ACHN (cell line): ENCODE data around the gene ARHGEF26.

ENCODE experiments used
- DNase-seq: peaks from one replicate; pipeline ENCODE4 v3.0.0-alpha.2; 2015
- in situ Hi-C: cut with HindIII; loops from 2 replicates; pipeline ENCODE4 v1.10.0; 2017; ENCODE audit warnings: low sequenced_read_pairs, low pct_ligation_motif_present, low pct_unique_long_range_greater_than_20kb

The ARHGEF26 gene

DNA sequence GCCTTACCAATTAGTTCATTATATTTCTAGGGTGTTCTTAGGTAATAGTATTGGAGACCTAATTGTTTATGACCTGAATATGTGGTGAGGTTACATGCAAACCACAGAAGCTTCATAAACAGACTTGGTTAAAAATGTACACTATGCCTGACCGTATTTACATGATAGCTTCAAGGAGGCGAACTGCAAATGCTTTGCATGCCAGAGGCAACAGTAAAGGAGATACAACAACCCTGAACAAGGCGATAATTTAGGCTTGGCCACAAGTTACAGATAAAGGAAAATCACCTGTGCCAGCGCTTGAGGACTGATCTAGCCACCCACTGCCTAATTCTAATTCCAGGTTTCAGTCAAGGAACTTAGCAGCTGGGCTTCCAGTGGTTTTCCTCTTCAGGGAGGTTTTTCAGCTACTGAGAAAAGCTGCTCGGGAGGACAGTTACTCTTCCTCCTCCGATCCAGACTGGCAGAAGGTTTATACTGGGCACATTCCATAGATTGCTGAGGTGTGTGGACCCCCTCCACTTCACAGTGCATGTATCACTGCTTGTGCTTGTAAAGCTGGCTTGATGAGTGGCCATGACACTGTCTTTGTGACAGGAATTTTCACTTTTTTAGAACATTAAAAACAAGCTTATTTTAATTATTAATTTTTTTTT, 107.5 kb downstream of the ARHGEF26 start:
- in situ Hi-C loops, result no loop called here
- no peak for DNase-seq

DNA sequence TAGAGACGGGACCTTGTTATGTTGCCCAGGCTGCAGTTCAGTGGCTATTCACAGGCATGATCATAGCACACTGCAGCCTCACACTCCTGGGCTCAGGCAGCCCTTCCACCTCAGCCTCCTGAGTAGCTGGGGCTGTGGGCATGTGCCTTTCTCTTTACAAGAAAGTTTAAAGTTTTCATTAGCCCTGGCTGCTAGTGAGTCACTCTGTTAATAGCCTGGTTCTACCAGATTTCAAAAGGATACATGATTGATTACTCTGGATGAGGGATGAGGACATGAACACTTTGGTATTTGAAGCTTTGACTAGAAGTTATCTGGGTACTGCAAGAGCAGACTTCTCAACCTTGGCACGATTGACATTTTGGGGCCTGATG, 108.0 kb downstream of the ARHGEF26 start:
- DNase-seq, result no peak
- in situ Hi-C loops, result no loop called here

DNA sequence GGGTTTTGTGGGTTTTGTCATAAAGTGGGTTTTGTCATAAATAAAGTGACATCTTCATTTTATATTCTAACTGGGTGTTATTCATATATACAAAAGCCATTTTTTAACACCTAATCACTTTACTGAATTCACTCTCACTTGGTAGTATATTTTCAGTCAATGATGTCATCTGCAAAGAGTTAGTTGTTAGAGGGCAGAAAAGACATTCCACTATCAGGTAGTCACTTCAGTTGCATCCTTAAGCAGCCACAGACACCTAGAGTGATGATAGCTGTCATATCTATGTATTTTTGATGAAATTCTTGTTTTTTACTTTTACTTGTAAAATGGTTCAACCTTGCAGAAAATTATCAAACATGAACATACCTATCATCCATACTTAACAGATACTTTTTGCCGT, 114.1 kb downstream of the ARHGEF26 start:
- in situ Hi-C loops, result no loop called here

DNA sequence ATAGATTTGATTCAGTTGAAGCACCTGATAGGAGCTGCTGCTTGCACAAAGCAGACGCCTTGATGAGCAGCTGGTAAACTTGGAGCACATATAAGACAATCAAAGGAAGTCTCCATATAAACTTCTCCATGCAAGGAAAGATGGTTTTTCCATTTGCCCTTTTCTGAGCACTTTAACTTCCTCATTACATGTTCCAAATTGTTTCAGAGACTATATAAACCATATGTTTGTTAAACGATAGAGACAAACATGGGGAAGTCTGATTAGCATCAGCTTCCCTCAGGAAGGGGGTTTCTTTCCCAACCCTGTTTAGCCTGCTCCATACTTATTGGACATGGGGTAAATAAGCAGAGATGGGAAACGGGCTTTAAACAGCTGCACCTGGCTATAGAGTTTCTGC, 115.1 kb downstream of the ARHGEF26 start:
- in situ Hi-C loops, result no loop called here
- no peak for DNase-seq

More for the DNA sequence above, 114.1 kb downstream of the ARHGEF26 start:
- DNase-seq, result peak; percentile 16

DNA sequence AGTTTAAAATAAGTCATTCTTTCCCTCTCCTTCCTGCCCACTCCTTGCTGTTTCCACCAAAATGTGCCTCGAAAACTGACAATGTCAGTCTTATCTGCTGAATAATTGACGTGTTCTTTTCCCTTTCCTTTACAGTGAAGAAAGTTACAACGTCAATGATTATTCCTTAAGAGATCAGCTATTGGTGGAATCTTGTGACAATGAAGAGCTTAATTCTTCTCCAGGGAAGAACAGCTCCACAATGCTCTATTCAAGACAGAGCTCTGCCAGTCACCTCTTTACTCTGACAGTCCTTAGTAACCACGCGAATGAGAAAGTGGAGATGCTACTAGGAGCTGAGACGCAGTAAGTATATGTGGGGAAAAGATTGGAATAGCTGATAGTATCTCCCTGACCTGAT, 119.0 kb downstream of the ARHGEF26 start:
- DNase-seq, result no peak
- in situ Hi-C loops, result no loop called here

DNA sequence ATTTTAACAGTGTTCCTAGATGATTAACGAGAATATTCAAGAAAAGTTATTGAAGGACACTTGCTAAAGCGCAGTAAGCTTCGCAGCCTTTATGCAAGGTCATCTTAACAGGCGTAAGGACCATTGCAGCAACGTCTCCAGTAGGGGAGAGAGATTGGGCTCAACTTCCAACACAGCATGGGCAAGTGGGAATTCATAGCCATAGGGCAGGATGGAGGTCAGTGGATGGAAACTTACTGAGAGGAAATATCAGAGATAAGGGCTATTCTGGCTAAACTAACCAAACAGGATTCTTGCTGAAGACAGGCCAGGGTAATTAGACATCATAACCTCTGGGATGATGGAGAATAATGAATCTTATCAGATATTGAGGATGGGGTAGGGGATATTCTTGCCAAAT, 120.3 kb downstream of the ARHGEF26 start:
- in situ Hi-C loops, result no loop called here
- DNase-seq, result no peak

DNA sequence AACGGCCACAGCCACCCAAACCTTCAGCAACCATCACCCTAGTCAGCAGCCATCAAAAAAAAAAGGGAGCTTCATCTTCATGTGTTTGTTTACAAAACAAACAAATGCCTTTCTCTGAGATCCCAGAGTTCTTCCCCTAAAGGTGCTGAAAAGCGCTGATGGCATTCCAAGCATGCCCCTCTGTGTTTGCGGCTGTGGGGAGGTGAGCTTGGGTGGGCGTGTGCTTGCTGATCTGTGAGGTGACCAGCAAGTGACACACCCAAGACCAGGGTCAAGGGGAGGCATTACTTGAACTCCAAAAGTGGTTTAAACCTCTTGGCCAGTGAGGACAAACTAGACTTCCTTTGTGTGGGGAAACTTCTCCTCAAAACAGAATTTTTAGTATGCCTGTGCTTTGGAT, 121.6 kb downstream of the ARHGEF26 start:
- in situ Hi-C loops, result no loop called here
- no peak for DNase-seq

DNA sequence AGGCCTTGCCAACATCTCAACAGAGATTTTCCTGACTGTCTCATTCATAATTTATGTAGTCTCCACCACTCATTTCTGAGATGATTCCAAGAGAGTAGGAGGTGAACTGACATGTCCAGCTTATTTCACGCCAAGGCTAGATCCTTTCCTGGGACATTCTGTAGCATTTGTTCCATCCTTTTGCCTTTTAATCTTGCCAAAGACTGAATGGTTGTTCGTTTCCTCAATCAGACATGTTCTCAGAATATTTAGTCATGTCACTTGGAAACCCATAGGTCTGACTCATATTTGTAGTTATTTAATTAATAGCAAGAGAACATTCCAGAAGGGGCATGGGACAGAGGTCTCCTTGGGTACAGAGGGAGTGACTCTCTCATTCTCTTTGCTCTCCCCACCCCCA, 122.2 kb downstream of the ARHGEF26 start:
- no peak for DNase-seq
- in situ Hi-C loops, result no loop called here

DNA sequence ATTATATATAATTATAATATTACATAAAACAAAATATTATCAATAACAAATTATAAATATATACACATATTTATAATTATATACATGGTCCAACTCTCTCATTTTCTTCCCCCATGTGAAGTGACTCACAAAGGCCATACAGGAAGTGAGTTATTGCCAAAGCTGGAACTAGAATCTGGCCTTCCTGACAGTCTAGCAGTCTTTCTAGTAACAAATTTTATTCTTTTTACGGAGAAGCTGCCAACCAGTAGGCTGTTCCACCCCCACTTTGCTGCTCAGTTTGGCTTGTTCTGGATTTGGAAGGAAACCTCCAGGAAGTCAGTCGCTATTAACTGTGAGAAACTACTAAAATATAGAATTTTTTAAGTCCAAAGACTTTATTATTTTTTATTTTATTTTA, 123.5 kb downstream of the ARHGEF26 start:
- in situ Hi-C loops, result no loop called here
- DNase-seq, result no peak

DNA sequence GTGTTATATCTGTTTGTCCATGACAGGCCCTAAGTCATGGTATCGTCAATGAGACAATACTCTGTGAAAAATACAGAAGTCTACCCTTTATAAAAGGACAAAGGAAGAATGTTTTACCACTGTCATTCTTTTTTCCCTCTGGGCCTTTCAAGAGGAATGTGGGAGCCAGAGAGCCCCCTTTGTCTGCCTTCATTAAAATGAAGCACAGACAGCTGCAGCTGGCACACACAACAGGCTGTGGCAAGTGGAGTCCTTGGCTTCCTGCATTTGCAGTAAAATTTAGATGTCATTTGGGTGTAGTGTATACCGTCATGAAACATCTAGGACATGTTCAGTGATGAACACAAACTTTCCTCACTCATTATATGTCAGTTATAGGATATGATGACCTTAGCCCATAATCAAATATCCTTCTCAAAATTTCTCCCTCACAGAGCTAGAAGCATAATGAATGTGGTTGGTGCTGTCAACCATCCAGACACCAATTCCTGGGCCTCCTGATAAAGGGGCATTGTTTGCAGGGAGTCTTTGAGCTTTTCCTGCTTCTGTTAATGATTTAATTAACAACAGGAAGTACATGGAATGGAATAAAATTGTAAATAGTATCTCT, 126.7 kb downstream of the ARHGEF26 start:
- DNase-seq, result no peak
- in situ Hi-C loops, result no loop called here

DNA sequence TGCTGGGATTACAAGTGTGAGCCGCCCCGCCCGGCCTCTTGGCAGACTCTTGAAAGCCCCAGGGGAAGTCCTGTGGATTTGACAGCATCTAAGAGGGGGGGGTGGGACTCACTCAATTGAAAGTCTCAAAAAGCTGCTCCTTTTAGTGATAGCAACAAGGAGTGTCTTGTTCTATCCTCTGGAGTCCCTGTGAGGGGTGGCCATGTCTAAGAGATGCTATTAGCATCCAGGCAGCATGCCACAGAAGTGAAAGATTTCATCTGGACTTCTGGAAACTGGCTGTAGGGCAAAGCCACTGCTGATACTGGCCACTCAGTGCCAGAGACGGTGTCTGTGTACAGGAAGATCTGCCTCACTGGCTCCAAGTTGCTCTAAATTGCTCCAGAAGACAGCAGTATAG, 129.1 kb downstream of the ARHGEF26 start:
- DNase-seq, result no peak

DNA sequence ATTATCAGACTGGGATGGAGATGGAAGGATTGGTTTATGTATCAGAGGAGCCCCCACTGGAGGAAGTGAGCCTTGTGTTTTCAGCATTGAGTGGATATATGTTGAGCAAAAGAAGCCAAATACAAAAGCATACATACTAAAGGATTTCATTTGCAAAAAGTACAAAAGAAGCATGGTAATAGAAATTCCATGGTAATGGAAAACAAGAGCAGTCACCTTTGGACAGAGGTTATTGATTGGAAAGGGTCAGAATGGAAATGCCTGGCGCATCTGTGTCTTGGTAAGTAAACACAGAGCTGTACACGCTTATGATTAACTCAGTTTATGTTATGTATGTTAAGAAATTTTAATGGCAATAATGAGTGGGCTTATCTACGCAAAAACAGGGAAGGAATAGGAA, 130.4 kb downstream of the ARHGEF26 start:
- DNase-seq, result no peak
- in situ Hi-C loops, result no loop called here

More for the DNA sequence above, 129.1 kb downstream of the ARHGEF26 start:
- in situ Hi-C loops, result no loop called here

DNA sequence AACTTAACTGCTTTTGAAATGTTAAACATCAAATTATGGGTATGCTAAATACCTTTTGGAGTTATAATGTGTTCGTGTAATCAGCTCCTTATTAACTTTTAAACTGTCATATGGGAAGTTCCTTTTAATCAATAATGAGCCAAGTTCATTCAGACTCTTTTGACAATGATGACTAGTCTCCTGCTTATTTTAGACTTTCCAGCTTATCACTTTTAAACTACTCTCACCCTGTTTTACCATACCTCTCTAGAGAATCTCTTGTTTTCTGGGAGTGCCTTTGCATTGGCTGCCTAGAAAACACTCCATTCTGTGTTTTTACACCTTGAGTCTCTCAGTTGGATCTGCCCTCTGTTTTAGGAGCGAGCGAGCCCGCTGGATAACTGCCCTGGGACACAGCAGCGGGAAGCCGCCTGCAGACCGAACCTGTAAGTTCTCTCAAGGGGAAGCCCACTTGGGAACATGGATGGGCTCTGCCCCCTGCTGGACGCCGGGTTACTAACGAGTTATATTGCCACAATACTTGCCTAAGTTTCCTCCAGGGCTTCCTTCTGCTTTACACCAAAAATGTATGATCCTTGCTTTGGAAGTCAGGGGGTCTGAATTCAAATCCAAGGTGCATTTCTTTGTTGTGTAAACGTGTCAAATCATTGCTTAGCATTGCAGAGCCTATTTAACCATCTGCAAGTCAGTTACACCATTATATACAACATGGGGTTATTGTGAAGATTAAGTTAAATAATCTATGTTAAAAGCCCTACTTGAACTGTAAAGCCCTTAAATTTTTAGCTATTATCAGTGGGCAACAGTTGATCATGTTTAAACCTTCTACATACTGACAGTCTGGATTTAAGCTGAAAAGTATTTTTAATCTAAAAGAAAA, 131.8 kb downstream of the ARHGEF26 start:
- peak; percentile 83 for DNase-seq
- in situ Hi-C loops, result no loop called here

DNA sequence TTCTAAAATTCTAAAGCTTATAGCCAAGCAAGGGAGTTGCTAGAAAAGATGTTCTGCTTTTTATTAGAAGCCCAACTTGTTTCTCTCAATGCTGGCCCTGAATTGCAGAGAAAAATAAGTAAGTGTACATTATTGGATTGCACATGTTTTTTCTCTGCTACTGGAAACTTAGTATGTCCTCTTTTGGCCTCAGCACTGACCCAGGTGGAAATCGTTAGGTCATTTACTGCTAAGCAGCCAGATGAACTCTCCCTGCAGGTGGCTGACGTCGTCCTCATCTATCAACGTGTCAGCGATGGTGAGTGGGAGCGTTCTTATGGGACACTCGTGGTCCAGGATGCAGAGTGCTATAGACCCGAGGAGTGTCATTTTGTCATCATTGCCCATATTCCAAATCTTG, 133.3 kb downstream of the ARHGEF26 start:
- DNase-seq, result no peak
- in situ Hi-C loops, result no loop called here

DNA sequence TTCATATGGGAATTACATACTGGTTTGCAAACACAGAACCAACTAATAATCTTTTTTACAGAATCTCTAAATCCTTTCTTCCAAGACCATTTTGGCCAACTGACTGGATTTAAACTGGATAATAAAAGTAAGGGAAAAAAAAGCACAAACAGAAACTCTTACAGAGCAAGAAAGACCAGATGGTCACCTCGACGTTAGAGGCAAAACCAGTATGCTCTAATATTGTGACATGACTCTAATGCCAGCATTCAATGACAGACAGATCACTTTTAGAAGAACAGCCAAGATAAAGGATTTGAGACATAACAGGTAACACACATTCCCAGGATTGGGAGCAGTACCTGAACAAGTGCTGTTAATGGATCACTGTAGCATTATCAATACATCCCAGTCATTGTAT, 152.2 kb downstream of the ARHGEF26 start:
- DNase-seq, result no peak
- in situ Hi-C loops, result no loop called here

DNA sequence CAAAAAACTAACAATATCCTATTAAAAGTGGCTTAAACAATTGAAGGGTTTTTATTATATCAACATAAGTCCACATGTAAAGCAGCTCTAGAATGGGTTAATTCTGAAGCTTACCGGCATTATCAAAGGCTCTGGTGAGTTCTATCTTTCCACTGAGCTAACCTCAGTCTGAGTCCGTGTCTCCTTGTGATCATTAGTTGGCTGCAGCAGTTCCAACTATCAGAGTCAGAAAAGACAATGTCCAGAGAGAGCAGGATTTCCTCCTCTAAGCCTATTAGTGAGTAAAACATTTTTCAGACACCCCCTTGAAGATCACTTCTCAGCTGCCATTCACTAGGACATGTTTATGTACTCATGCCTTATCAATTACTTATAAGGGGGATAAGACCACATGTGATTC, 153.2 kb downstream of the ARHGEF26 start:
- in situ Hi-C loops, result no loop called here
- no peak for DNase-seq

DNA sequence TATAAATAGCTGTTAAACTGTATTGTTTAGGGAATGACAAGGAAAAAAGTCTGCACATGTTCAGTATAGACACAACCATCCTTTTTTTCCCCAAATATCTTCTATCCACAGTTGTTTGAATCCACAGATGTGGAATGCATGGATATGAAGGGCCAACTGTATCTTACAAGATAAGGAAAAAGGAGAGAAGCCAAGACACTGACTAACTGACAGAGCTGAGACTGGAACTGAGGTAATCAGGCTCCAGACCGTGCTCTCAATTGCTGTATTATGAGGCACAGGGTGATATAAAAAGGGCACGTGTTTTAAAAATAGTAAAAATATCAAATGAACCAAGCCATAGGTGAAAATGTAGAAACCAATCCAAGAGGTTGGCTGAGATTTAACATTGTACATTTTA, 154.1 kb downstream of the ARHGEF26 start:
- no peak for DNase-seq
- in situ Hi-C loops, result no loop called here

DNA sequence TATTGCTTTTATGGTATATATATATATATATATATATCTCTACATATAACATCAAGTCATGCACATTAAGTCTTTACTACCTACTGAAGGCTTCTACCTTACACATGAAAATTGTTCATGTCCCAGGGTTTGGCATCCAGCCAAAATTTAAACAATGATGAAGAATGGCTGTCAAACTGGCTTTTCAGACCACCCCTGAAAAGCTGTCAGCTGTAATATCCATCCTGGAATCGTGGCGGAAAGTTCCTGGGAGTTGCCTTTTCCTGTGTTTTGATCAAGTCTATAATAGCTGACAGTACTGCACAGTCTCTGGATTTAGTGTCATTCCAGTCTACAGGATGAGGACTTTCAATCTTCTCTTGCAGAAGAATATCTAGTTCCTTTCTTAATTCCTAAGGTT, 154.8 kb downstream of the ARHGEF26 start:
- in situ Hi-C loops, result no loop called here
- no peak for DNase-seq

DNA sequence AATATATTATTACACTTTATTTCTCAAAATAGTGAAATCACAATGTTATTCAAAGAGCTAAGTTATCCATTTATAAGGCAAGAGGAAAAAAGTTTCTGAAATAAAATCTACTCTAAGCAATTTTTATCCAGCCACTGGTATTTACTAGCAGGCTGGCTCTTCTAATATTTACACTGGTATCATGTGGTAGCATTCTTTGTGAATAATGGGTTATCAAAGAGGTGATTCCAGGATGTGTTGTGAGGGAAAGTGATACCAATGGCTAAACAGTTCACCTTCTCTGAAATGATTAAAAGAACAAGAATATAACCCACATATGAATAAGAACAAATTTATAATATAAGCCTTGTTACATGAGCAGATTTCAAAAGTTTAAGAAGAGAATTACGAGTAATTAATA, 159.0 kb downstream of the ARHGEF26 start:
- no peak for DNase-seq
- in situ Hi-C loops, result no loop called here

DNA sequence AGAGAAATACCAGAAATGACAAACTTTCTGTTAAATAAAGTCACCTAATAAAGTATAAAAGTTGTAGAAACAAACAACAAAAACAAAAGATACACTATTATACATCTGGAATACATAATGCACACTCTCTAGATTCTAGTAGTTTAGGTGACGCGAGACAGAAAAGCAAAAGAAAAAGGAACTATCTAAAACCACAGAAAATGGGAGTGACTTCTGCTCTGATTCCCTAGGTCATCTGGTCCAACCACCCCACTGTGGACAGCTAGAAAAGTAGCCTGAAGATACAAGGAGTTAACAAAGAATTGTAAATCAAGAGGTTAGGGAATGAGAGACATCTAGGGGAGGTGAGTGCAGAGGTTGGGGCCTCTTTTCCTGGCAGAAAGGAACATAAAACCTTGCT, 164.0 kb downstream of the ARHGEF26 start:
- in situ Hi-C loops, result no loop called here

More for the DNA sequence above, 164.0 kb downstream of the ARHGEF26 start:
- DNase-seq, result no peak
